Progenitor cell of endocrine pancreas (in vitro differentiated cells): ENCODE measurements around the gene IGSF9B. TPM values are rescaled to one million over a fixed set of nuclear protein-coding genes. Genes with fewer than 3 reads are reported as not detected.

Experiments used
- DNase-seq: peaks from one replicate; pipeline ENCODE4 v3.0.0; 2021; ENCODE audit warnings: low spot score; ENCODE audit not compliant: unreplicated experiment
- H3K27ac Mint-ChIP-seq: 2 replicates; pipeline ENCODE4 v1.8.0; 2021; ENCODE audit warnings: mild to moderate bottlenecking, moderate library complexity, mixed read lengths
- H3K27me3 Mint-ChIP-seq: 2 replicates; pipeline ENCODE4 v1.8.0; 2021; ENCODE audit warnings: mixed read lengths
- H3K36me3 Mint-ChIP-seq: 2 replicates; pipeline ENCODE4 v1.8.0; 2022; ENCODE audit warnings: mixed read lengths; ENCODE audit not compliant: insufficient read depth
- H3K4me1 Mint-ChIP-seq: 2 replicates; pipeline ENCODE4 v1.8.0; 2021; ENCODE audit warnings: low read depth, mixed read lengths
- H3K4me3 Mint-ChIP-seq: 2 replicates; pipeline ENCODE4 v1.8.0; 2021; ENCODE audit warnings: low read depth, mild to moderate bottlenecking, moderate library complexity, mixed read lengths
- H3K9me3 Mint-ChIP-seq: 2 replicates; pipeline ENCODE4 v1.8.0; 2021; ENCODE audit warnings: low read depth, mixed read lengths
- total RNA-seq: library from RNA; stranded (reverse); gene quantifications from 2 replicates; pipeline ENCODE4 v1.2.1, GENCODE V29; 2021
- TF ChIP-seq, protein P1 (sequence below): fragments of 200-600 bp; sonication (generic); IDR thresholded peaks from one replicate; pipeline ENCODE4 v1.5.0; 2021; ENCODE audit warnings: antibody characterized with exemption, mild to moderate bottlenecking; ENCODE audit not compliant: unreplicated experiment

The IGSF9B gene
- total RNA-seq, 1 donor from 2014 or later: 7.8 TPM

- TF ChIP-seq, protein P1, sequence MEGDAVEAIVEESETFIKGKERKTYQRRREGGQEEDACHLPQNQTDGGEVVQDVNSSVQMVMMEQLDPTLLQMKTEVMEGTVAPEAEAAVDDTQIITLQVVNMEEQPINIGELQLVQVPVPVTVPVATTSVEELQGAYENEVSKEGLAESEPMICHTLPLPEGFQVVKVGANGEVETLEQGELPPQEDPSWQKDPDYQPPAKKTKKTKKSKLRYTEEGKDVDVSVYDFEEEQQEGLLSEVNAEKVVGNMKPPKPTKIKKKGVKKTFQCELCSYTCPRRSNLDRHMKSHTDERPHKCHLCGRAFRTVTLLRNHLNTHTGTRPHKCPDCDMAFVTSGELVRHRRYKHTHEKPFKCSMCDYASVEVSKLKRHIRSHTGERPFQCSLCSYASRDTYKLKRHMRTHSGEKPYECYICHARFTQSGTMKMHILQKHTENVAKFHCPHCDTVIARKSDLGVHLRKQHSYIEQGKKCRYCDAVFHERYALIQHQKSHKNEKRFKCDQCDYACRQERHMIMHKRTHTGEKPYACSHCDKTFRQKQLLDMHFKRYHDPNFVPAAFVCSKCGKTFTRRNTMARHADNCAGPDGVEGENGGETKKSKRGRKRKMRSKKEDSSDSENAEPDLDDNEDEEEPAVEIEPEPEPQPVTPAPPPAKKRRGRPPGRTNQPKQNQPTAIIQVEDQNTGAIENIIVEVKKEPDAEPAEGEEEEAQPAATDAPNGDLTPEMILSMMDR: no peak
- DNase-seq: no peak
- Mint-ChIP-seq H3K9me3 (no peaks in the 10 kb centered on the region), H3K27ac (no peak overlapping the region), H3K4me3 (no peak overlapping the region), H3K27me3 (peaks cover 22% of the 10 kb centered on the region), H3K36me3 (no peaks in the 10 kb centered on the region), H3K4me1 (no peaks in the 10 kb centered on the region)
These were observed 60.0 kb downstream of the IGSF9B start for GRCh38 chr11:133896642-133897330.

DNA sequence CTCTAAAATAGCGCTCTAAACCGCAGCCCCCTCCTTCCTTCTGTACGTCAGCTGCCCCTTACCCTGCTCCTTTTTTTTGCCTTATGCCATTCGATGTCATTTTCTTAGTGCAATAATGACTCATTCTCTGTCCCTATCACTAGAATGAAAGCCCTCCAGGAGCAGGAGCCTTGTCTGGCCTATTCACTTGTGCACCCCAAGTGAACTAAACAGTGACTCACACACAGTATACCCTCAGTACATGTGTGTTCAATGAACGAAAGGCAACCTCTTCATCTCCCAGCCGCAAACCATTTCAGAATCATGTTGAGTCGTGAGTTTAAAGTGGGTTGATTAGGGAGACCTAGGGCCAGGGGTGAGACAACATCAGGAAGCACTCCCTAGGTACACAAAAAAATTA lies 60.7 kb downstream of the IGSF9B start:
- Mint-ChIP-seq H3K27me3 (peaks cover 25% of the 10 kb centered on the region), H3K4me1 (no peaks in the 10 kb centered on the region), H3K27ac (no peak overlapping the region), H3K9me3 (no peaks in the 10 kb centered on the region), H3K4me3 (no peak overlapping the region), H3K36me3 (no peaks in the 10 kb centered on the region)
- TF ChIP-seq, protein P1: no peak
- DNase-seq: no peak

DNA sequence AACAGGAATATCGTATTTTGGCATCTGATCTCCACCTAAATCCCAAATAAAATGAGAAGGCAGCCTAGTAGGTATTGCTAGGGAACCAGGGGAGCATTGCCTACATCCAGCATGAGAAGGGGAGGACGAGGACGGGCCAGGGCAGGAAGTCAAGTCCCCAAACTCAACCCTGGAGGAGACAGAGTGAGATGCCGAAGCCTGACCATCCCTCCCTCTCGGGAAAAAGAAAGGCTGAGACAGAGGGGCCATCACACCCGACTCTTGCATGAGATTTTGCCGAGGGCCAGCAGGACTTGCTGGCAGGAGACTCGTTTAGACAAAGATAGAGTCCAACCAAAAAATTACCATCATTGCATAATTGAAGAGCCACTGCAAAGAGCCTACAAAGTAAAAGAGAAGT lies 61.2 kb downstream of the IGSF9B start:
- DNase-seq: no peak
- TF ChIP-seq, protein P1: no peak
- no peak overlapping the region for H3K4me3 Mint-ChIP-seq
- H3K9me3 Mint-ChIP-seq: no peaks in the 10 kb centered on the region
- H3K27ac Mint-ChIP-seq: no peak overlapping the region
- H3K27me3 Mint-ChIP-seq: peaks cover 30% of the 10 kb centered on the region
- no peaks in the 10 kb centered on the region for H3K4me1 Mint-ChIP-seq
- H3K36me3 Mint-ChIP-seq: no peaks in the 10 kb centered on the region

- Mint-ChIP-seq H3K4me3 (no peak overlapping the region), H3K4me1 (no peaks in the 10 kb centered on the region), H3K9me3 (no peaks in the 10 kb centered on the region), H3K27me3 (peaks cover 35% of the 10 kb centered on the region), H3K27ac (no peak overlapping the region), H3K36me3 (no peaks in the 10 kb centered on the region)
- no peak for DNase-seq
- TF ChIP-seq, protein P1: no peak
These were observed 61.7 kb downstream of the IGSF9B start for GRCh38 chr11:133895061-133895479.

- no peaks in the 10 kb centered on the region for H3K9me3 Mint-ChIP-seq
- no peak for DNase-seq
- H3K4me1 Mint-ChIP-seq: no peaks in the 10 kb centered on the region
- TF ChIP-seq, protein P1: no peak
- H3K27ac Mint-ChIP-seq: no peak overlapping the region
- no peaks in the 10 kb centered on the region for H3K36me3 Mint-ChIP-seq
- H3K27me3 Mint-ChIP-seq: peaks cover 37% of the 10 kb centered on the region
- H3K4me3 Mint-ChIP-seq: no peak overlapping the region
These were observed 63.4 kb downstream of the IGSF9B start for GRCh38 chr11:133893381-133893780.
